Neural progenitor cell (in vitro differentiated cells): Measurements from ENCODE around the gene USP2. TPM values are rescaled to one million over a fixed set of nuclear protein-coding genes. Genes with fewer than 3 reads are reported as not detected.
A peak's percentile ranks its signal among the peaks of the same experiment; 100 is the strongest.

Source experiments
- DNase-seq: peaks from one replicate; pipeline ENCODE4 v3.0.0-alpha.2; 2016; ENCODE audit warnings: low spot score
- H2AFZ ChIP-seq: fragments of 200-600 bp; sonication (generic); replicated peaks from 2 replicates; pipeline ENCODE4 v1.6.1; 2016; ENCODE audit warnings: antibody characterized with exemption
- H3F3A ChIP-seq: fragments of 200-600 bp; sonication (generic); 2 replicates; pipeline ENCODE4 v1.6.1; 2016; ENCODE audit warnings: antibody characterized with exemption, low read depth
- H3K27ac ChIP-seq: fragments of 200-600 bp; sonication (generic); 2 replicates; pipeline ENCODE4 v1.5.1; 2016; ENCODE audit warnings: mild to moderate bottlenecking
- H3K27me3 ChIP-seq: fragments of 200-600 bp; sonication (generic); 2 replicates; pipeline ENCODE4 v1.6.1; 2016; ENCODE audit warnings: mild to moderate bottlenecking, moderate library complexity
- H3K36me3 ChIP-seq: fragments of 200-600 bp; sonication (generic); 2 replicates; pipeline ENCODE4 v1.5.1; 2016
- H3K4me1 ChIP-seq: fragments of 200-600 bp; sonication (generic); 2 replicates; pipeline ENCODE4 v1.6.1; 2016; ENCODE audit warnings: mixed run types
- H3K4me2 ChIP-seq: fragments of 200-600 bp; sonication (generic); 2 replicates; pipeline ENCODE4 v1.6.1; 2016
- H3K4me3 ChIP-seq: fragments of 200-600 bp; sonication (generic); 2 replicates; pipeline ENCODE4 v1.5.1; 2016
- H3K79me2 ChIP-seq: fragments of 200-600 bp; sonication (generic); 2 replicates; pipeline ENCODE4 v1.6.1; 2016; ENCODE audit warnings: low read depth
- H3K9ac ChIP-seq: fragments of 200-600 bp; sonication (generic); 2 replicates; pipeline ENCODE4 v1.6.1; 2016
- H3K9me3 ChIP-seq: fragments of 200-600 bp; sonication (generic); 2 replicates; pipeline ENCODE4 v1.5.1; 2016; ENCODE audit warnings: low read depth
- H4K20me1 ChIP-seq: fragments of 200-600 bp; sonication (generic); 2 replicates; pipeline ENCODE4 v1.6.1; 2016; ENCODE audit warnings: low read depth
- H3K27ac Mint-ChIP-seq: 3 replicates; pipeline ENCODE4 v1.8.0; 2021; ENCODE audit warnings: mixed read lengths
- H3K27me3 Mint-ChIP-seq: 2 replicates; pipeline ENCODE4 v1.8.0; 2022; ENCODE audit warnings: low read depth, mild to moderate bottlenecking, inconsistent platforms, moderate library complexity, mixed read lengths; ENCODE audit not compliant: insufficient read depth
- H3K36me3 Mint-ChIP-seq: 3 replicates; pipeline ENCODE4 v1.8.0; 2021; ENCODE audit warnings: mixed read lengths
- H3K4me1 Mint-ChIP-seq: 3 replicates; pipeline ENCODE4 v1.8.0; 2021; ENCODE audit warnings: mixed read lengths
- H3K4me3 Mint-ChIP-seq: 3 replicates; pipeline ENCODE4 v1.8.0; 2021; ENCODE audit warnings: mild to moderate bottlenecking, moderate library complexity, mixed read lengths
- H3K9me3 Mint-ChIP-seq: 3 replicates; pipeline ENCODE4 v1.8.0; 2020; ENCODE audit warnings: mixed read lengths
- EZH2 ChIP-seq: fragments of 200-600 bp; sonication (generic); IDR thresholded peaks from 2 replicates; pipeline ENCODE4 v1.6.1; 2017; ENCODE audit warnings: antibody characterized with exemption, mild to moderate bottlenecking, moderate library complexity
- EZH2phosphoT487 ChIP-seq: fragments of 200-600 bp; sonication (generic); IDR thresholded peaks from 2 replicates; pipeline ENCODE4 v1.6.1; 2017; ENCODE audit warnings: antibody characterized with exemption
- total RNA-seq: library from RNA; depleted of rRNA; stranded (reverse); fragments of >200 nt; gene quantifications from 2 replicates; pipeline ENCODE4 v1.2.3, GENCODE V29; 2015; ENCODE audit warnings: low replicate concordance
- TF ChIP-seq, protein P1 (sequence below): fragments of 200-600 bp; sonication (generic); IDR thresholded peaks from 2 replicates; pipeline ENCODE4 v1.5.1; 2017; ENCODE audit warnings: antibody characterized with exemption, mild to moderate bottlenecking

Gene USP2
- total RNA-seq, 1 donor from 2014 or later: 2.6 TPM

DNA sequence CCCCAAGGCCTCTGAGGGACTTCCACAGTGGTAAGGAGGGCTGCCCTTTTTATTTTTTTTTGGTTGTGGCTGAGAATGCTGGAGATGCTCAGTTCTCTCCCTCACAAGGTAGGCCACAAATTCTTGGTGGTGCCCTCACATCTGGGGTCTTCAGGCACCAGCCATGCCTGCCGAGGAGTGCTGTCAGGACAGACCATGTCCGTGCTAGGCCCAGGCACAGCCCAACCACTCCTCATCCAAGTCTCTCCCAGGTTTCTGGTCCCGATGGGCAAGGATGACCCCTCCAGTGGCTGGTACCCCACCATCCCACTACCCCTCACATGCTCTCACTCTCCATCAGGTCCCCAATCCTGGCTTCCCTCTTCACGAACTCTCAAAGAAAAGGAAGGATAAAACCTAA lies 37.3 kb upstream of the USP2 start:
- peaks cover 24% of the 10 kb centered on the region for H3K4me1 Mint-ChIP-seq
- Histone ChIP-seq H3K4me3 (no peak overlapping the region), H3K4me2 (no peak overlapping the region), H4K20me1 (peaks cover 26% of the 10 kb centered on the region), H3K9ac (no peak overlapping the region), H3K27ac (no peak overlapping the region), H2AFZ (no peak overlapping the region), H3K79me2 (peaks cover 29% of the 10 kb centered on the region), H3K27me3 (no peaks in the 10 kb centered on the region), H3K9me3 (no peaks in the 10 kb centered on the region), H3F3A (peaks cover 9% of the 10 kb centered on the region), H3K4me1 (peaks cover 14% of the 10 kb centered on the region), H3K36me3 (no peaks in the 10 kb centered on the region)
- peaks cover 3% of the 10 kb centered on the region for H3K27me3 Mint-ChIP-seq
- no peak overlapping the region for H3K27ac Mint-ChIP-seq
- DNase-seq: no peak
- TF ChIP-seq EZH2: no peak
- TF ChIP-seq, protein P1, sequence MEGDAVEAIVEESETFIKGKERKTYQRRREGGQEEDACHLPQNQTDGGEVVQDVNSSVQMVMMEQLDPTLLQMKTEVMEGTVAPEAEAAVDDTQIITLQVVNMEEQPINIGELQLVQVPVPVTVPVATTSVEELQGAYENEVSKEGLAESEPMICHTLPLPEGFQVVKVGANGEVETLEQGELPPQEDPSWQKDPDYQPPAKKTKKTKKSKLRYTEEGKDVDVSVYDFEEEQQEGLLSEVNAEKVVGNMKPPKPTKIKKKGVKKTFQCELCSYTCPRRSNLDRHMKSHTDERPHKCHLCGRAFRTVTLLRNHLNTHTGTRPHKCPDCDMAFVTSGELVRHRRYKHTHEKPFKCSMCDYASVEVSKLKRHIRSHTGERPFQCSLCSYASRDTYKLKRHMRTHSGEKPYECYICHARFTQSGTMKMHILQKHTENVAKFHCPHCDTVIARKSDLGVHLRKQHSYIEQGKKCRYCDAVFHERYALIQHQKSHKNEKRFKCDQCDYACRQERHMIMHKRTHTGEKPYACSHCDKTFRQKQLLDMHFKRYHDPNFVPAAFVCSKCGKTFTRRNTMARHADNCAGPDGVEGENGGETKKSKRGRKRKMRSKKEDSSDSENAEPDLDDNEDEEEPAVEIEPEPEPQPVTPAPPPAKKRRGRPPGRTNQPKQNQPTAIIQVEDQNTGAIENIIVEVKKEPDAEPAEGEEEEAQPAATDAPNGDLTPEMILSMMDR: no peak
- no peak for TF ChIP-seq EZH2phosphoT487
- H3K4me3 Mint-ChIP-seq: no peak overlapping the region
- H3K36me3 Mint-ChIP-seq: peaks cover 17% of the 10 kb centered on the region
- no peaks in the 10 kb centered on the region for H3K9me3 Mint-ChIP-seq

DNA sequence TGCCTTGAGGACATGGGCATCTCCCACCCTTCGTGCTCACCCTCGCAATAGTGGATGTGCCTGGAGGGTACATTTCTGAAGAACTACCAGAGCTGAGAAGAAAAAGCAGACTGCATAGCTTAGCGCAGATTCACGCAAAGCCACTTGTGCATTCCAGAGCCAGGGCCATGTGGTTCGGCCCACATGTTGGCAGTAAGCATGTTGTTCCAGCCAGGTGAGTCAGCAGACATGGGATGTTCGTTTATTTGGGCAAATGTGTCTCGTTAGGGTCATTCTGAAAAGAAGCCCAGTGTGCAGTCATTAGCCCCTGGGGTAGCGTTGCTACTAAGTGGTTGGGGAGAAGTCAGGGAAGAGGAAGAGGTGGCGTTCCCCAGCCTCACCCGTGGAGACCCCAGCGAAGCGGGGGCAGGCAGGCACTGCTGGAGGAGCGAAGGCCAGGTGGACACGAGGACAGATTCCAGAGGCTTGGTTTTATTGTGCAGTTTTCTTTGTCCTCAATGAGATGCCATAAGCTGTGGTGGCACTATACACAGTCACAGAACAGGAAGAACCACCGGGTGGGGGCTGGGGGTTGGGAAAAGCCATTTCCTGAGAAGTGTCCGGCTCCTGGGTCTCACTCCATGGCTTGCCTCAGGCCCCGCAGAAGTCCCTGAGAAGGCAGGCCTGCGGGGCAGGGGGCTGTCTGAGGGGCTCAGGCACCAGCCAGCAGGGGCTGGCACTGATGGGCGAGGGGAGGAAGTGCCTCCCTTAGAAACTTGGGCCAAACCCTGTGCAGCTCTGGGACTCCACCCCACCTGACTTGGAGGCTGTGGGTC lies 36.4 kb upstream of the USP2 start:
- Histone ChIP-seq H4K20me1 (peaks cover 26% of the 10 kb centered on the region), H3K4me1 (peaks cover 9% of the 10 kb centered on the region), H2AFZ (no peak overlapping the region), H3K27ac (no peak overlapping the region), H3K36me3 (no peaks in the 10 kb centered on the region), H3K27me3 (no peaks in the 10 kb centered on the region), H3F3A (peaks cover 9% of the 10 kb centered on the region), H3K4me2 (no peak overlapping the region), H3K79me2 (peaks cover 29% of the 10 kb centered on the region), H3K4me3 (no peak overlapping the region), H3K9ac (no peak overlapping the region), H3K9me3 (no peaks in the 10 kb centered on the region)
- TF ChIP-seq EZH2: no peak
- peaks cover 20% of the 10 kb centered on the region for H3K4me1 Mint-ChIP-seq
- H3K27me3 Mint-ChIP-seq: peaks cover 2% of the 10 kb centered on the region
- no peak for DNase-seq
- H3K27ac Mint-ChIP-seq: no peak overlapping the region
- H3K36me3 Mint-ChIP-seq: peaks cover 17% of the 10 kb centered on the region
- no peak overlapping the region for H3K4me3 Mint-ChIP-seq
- H3K9me3 Mint-ChIP-seq: no peaks in the 10 kb centered on the region

DNA sequence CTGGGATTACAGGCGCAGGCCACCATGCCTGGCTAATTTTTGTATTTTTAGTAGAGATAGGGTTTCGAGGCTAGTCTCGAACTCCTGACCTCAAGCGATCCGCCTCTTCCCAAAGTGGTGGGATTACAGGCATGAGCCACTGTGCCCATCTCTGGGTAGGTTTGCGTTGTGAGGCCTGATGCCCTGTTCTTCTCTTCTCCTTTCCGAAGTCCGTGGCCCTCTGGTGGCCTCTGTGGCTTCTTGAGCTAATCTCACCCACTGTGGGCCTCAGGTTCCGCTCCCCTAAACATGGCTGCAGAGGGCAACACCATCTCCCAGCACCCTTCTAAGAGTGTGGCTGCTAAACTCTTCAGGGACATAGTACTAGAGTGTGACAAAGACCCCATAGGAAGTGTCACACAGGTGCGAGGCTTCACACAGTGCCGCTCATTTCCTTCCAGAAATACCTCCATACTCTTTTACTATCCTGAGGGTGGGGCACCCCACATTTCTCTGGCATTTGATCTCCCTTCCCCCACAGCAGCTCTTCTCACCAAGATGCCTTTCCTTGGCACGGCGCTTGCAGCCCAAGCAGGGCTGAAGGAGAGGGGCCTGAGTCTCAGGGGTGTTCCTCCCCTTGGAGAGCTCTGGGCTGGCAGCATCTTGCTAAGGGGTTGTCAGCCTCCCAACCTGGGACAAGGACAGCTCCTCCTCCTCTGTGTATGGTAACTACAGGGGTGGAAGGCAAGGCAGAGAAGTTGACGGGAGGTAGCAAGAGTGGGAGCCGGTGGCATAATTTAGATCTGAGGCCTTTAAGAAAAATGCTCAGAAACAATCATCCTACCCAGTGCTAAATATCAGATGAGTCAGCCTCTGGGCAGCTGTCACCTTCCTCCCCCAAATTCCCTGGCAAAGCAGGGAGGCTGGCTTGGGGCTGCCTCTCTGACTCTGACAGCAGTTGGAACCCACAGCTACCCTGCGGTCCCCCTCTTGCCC lies 35.4 kb upstream of the USP2 start:
- no peaks in the 10 kb centered on the region for H3K27me3 ChIP-seq
- H3K4me1 ChIP-seq: peaks cover 9% of the 10 kb centered on the region
- no peak overlapping the region for H3K9ac ChIP-seq
- no peak overlapping the region for H3K4me3 ChIP-seq
- no peaks in the 10 kb centered on the region for H3K36me3 ChIP-seq
- no peaks in the 10 kb centered on the region for H3K9me3 ChIP-seq
- H3K4me3 Mint-ChIP-seq: no peak overlapping the region
- peaks cover 16% of the 10 kb centered on the region for H3K4me1 Mint-ChIP-seq
- peaks cover 4% of the 10 kb centered on the region for H3K27me3 Mint-ChIP-seq
- H3K27ac ChIP-seq: no peak overlapping the region
- H3F3A ChIP-seq: peaks cover 6% of the 10 kb centered on the region
- H3K4me2 ChIP-seq: no peak overlapping the region
- H3K36me3 Mint-ChIP-seq: peaks cover 17% of the 10 kb centered on the region
- no peak for DNase-seq
- TF ChIP-seq, protein P1: no peak
- TF ChIP-seq EZH2phosphoT487 (no peak), EZH2 (no peak)
- H3K79me2 ChIP-seq: peaks cover 19% of the 10 kb centered on the region
- peaks cover 23% of the 10 kb centered on the region for H4K20me1 ChIP-seq
- H2AFZ ChIP-seq: no peak overlapping the region
- no peaks in the 10 kb centered on the region for H3K9me3 Mint-ChIP-seq
- peak overlapping the region; percentile 78 for H3K27ac Mint-ChIP-seq
